ENCODE results near the gene MARVELD2.
"Not testable (repeated sequence)": the region's sequence is repeated elsewhere in the genome, so short reads cannot be mapped to it uniquely, and the experiment has no call there.

The MARVELD2 gene

GRCh38 chr5:69450116-69450515 is 35.2 kb downstream of the MARVELD2 start:
- no peak for DNase-seq

DNA sequence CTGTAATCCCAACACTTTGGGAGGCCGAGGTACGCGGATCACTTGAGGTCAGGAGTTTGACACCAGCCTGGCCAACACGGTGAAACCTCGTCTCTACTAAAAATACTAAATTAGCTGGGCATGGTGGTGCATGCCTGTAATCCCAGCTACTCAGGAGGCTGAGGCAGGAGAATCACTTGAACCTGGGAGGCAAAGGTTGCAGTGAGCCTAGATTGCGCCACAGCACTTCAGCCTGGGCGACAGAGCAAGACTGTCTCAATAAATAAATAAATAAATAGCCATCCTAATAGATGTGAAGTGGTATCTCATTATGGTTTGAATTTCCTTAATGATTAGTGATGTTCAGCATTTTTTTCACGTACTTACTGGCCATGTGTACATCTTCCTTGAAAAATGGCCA is 35.6 kb downstream of the MARVELD2 start:
- DNase-seq, result not testable (repeated sequence)

- no peak for DNase-seq
These were observed 37.2 kb downstream of the MARVELD2 start for GRCh38 chr5:69451941-69452647.

- DNase-seq, result not testable (repeated sequence)
These were observed 38.6 kb downstream of the MARVELD2 start for GRCh38 chr5:69453487-69453886.

- DNase-seq, result no peak
These were observed 39.7 kb downstream of the MARVELD2 start for GRCh38 chr5:69454460-69455249.

DNA sequence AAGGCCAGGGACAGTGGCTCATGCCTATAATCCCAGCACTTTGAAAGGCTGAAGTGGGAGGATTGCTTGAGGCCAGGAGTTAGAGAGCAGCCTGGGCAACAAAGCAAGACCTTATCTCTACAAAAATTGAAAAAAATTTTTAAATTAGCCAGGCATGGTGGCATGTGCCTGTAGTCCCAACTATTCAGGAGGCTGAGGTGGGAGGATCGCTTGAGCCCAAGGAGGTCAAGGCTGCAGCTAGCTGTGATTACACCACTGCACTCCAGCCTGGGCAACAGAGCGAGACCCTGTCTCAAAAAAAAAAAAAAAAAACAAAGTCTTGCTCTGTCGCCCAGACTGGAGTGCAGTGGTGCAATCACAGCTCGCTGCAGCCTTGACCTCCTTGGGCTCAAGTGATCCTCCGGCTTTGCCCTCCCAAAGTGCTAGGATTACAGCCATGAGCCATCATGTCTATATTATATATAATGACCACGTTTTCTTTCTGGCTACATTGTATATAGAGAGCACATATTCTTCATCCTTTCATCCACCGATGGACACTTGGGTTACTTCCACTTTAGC is 40.6 kb downstream of the MARVELD2 start:
- not testable (repeated sequence) for DNase-seq

- no peak for DNase-seq
These were observed 47.3 kb downstream of the MARVELD2 start for GRCh38 chr5:69462170-69462569.

DNA sequence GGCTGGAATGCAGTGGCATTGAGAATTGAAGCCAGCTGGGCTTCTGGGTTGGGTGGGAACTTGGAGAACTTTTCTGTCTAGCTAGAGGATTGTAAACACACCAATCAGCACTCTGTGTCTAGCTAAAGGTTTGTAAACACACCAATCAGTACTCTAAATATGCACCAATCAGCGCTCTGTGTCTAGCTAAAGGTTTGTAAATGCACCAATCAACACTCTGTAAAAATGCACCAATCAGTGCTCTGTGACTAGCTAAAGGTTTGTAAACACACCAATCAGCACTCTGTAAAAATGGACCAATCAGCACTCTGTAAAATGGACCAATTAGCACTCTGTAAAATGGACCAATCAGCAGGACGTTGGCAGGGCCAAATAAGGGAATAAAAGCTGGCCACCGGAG is 51.5 kb downstream of the MARVELD2 start:
- DNase-seq, result not testable (repeated sequence)

- DNase-seq, result no peak
These were observed 52.7 kb downstream of the MARVELD2 start for GRCh38 chr5:69467442-69468225.

GRCh38 chr5:69468631-69469030 is 53.7 kb downstream of the MARVELD2 start:
- DNase-seq, result no peak

DNA sequence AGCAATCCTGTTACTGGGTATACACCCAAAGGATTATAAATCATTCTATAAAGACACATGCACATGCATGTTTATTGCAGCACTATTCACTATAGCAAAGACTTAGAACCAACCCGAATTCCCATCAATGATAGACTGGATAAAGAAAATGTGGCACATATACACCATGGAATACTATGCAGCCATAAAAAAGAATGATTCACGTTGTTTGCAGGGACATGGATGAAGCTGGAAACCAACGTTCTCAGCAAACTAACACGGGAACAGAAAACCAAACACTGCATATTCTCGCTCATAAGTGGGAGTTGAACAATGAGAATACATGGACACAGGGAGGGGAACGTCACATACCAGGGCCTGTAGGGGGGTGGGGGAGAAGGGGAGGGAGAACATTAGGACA is 56.6 kb downstream of the MARVELD2 start:
- DNase-seq, result not testable (repeated sequence)

GRCh38 chr5:69472535-69473143 is 57.7 kb downstream of the MARVELD2 start:
- DNase-seq, result not testable (repeated sequence)

GRCh38 chr5:69477170-69477569 is 62.3 kb downstream of the MARVELD2 start:
- DNase-seq, result no peak

DNA sequence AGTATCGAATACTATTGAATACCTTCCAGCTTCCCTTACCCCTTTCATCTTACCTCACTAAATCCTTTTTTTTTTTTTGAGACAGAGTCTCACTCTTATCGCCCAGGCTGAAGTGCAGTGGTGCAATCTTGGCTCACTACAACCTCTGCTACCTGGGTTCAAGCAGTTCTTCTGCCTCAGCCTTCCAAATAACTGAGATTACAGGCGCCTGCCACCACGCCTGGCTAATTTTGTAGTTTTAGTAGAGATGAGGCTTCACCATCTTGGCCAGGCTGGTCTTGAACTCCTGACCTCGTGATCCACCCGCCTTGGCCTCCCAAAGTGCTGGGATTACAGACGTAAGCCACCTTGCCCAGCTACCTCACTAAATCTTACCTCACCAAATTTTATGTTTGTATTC is 63.4 kb downstream of the MARVELD2 start:
- DNase-seq, result not testable (repeated sequence)

DNA sequence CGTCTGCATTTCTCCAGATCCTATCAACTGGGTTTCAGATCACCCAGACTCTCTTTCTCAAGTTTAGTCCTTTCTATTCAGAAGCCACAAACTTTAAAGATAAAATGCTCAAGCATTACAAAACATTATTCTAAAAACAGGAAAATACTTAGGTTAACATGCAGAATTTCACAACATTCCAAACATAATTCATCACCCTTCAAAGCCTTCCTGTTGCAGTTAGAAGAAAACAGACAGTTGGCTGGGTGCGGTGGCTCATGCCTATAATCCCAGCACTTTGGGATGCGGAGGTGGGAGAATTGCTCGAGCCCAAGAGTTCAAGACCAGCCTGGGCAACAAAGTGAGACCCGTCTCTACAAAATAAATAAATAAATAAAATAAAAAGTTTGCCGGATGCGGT is 70.0 kb downstream of the MARVELD2 start:
- DNase-seq, result no peak

DNA sequence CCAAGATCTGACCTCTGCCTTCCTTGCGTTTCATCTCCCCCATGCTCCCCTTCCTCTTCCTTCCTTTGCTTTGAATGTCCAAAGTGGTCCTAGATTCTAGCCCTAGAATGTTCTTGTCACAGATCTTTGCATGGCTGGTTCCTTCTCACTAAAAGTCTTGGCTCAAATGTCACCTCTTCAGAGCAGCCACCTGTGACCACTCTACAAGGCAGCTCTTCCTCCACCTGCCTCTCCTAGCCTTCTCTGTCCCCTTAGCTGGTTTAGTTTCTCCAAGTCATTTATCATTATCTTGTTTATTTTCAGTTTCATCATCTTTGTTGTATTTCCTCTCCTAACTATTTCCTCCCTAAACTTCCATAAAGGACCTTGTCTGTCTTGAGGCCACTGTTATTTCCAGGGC is 70.6 kb downstream of the MARVELD2 start:
- no peak for DNase-seq

DNA sequence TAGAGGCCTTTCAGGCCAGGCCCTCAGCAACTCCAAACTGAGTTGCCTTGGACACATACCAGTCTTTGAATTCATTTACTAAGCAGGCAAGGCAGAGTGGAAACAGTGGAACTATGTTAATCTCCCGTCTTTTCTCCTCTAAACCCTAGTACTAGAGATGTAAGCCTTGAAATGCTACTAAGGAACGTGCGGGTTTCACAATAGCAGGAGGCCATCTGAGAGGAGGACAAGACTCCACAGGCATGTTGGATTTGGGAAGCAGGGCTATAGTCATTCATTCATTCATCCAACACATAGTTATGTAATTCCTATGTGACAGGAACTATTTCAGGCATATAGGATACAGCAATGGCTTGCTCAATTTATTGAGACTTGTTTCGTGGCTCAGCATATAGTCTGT is 74.3 kb downstream of the MARVELD2 start:
- DNase-seq, result no peak

- no peak for DNase-seq
These were observed 76.1 kb downstream of the MARVELD2 start for GRCh38 chr5:69491027-69491426.

DNA sequence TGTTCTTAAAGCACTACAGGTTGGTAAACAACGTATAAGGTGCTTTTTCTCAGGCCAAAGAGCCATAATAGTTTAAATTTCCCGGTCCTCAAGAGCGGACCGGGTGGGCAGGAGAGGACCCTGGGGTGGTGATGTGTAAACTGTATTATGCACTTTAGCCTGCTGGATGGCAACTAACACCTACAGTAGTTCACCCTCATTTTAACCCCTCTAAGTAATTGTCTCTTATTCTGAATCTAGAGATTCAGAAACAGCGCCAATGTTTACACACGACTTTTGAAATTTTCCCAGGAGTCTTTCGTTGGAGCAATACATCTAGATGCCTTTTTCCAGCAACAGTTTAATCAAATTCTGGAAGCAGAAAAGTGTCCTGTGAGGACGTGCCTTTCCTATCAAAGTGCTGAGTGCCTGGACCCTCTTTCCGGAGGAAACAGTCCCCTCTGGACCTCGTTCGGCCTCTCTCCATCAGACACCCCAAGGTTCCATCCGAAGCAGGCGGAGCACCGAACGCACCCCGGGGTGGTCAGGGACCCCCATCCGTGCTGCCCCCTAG is 77.0 kb downstream of the MARVELD2 start:
- no peak for DNase-seq

- DNase-seq, result no peak
These were observed 77.5 kb downstream of the MARVELD2 start, which contains the start of gene OCLN for GRCh38 chr5:69492391-69492922. OCLN (plus strand) TSS chr5:69492790; CDS start chr5:69504245, 11,455 bp downstream.

- no peak for DNase-seq
These were observed 78.0 kb downstream of the MARVELD2 start for GRCh38 chr5:69492923-69493395.
